ENCODE results near the gene TPD52L2. TPM values are rescaled to one million over a fixed set of nuclear protein-coding genes. Genes with fewer than 3 reads are reported as not detected.
A peak's percentile ranks its signal among the peaks of the same experiment; 100 is the strongest.

Gene TPD52L2
- total RNA-seq, result 78.0 TPM
- long read RNA-seq, full-length matches to known transcripts, result 156 of 173 reads
- long read RNA-seq, partial matches to known transcripts, result 13 of 173 reads
- long read RNA-seq, other reads (novel, unspliced or antisense), result 4 of 173 reads

DNA sequence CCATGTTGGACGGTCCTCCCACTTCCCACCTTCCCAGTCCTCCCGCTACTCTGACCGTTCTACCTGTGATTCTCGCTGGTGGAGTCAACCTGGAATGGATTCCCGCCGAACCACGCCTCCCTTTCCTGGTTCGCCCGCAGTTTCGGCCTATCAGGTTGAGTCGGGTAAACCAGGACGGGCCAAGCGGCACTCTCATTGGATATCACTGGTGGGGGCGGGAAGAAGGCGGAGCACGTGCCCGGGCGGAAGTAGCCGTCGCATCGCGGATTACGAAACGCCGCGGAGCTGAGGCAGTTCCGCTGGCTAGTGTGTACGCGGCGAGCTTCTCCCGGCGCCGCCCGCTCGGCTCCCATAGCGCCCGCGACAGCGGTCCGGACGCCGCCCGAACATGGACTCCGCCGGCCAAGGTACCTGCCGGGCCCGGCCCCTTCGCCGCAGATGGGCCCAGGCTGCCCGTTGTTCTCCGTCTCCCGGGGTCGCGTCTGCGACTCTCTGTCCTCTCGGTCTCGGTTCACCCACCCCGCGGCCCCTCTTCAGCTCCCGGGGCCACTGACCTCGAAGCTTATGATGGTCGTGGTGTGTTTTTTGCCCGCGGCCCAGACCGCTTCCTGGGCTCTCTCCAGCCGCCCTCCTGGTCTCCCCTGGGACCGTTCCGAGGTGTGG lies at the start of gene TPD52L2:
TSS of gene TPD52L2 (plus strand) at position 293 of the 663 bp plus-strand sequence. CDS start at position 389, 96 bp downstream.
- ATAC-seq (peak; percentile 95), DNase-seq (peak; percentile 98)
- intact Hi-C loops (cut with micrococcal nuclease), result loop anchor here (10.0 kb wide), 1 partner anchor 80 kb away; no protein-coding TSS in a partner anchor

DNA sequence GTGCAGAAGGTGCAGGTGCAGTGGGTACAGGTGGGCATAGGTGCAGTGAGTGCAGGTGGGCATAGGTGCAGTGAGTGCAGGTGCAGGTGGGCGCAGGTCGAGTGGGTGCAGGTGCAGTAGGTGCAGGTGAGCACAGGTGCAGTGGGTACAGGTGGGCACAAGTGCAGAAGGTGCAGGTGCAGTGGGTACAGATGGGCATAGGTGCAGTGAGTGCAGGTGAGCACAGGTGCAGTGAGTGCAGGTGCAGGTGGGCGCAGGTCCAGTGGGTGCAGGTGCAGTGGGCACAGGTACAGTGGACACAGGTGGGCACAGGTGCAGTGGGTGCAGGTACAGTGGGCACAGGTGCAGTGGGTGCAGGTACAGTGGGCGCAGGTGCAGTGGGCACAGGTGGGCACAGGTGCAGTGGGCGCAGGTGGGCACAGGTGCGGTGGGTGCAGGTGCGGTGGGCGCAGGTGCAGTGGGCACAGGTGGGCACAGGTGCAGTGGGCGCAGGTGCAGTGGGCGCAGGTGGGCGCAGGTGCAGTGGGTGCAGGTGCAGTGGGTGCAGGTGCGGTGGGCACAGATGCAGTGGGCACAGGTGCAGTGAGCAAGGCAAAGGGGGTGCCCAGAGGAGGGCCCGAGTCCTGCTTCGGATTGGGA lies 49.3 kb upstream of the TPD52L2 start:
- ATAC-seq (no peak), DNase-seq (no peak)
- intact Hi-C loops (cut with micrococcal nuclease), result no loop called here

GRCh38 chr20:63819224-63819921 lies 45.7 kb upstream of the TPD52L2 start:
- DNase-seq, result peak; percentile 62
- intact Hi-C loops (cut with micrococcal nuclease), result no loop called here
- ATAC-seq, result peak; percentile 59

DNA sequence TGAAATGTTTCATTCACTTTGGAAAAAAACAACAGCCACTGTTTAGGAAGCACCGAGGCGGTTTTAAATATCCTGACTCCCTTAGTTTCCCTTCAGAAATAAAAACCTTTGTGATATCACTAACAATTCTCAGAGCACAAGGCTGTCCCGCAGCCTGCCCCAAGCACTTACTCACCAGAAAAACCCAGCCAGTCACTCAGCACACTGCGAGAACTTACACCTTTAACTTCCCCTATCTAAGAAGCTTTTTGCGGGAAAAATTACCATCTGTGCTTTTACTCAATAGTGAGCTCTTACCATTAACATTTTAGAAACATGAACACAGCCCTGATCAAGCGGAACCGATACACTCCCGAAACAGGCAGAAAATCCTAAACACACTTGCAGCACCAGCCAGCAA lies 43.3 kb upstream of the TPD52L2 start:
- no peak for DNase-seq
- intact Hi-C loops (cut with micrococcal nuclease), result no loop called here
- no peak for ATAC-seq

DNA sequence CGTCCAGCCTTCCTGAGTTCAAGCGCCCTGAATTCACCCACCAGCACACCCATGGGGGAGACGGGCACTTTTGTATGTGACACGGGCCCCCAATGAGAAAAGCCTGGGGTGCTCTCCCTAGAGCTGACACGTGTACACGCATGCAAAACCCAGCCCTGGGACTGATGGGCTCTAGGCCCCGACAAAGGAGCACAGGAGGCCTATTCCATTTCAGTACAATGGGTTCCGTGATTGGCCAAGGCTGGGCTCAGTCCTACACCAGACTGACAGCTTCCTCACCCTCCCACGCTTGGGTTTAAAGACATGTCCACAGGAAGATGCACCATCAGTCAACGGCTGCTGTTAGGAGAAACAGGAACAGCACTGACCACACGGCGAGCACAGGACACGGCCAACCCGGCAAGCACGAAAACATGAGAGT lies 42.8 kb upstream of the TPD52L2 start:
- intact Hi-C loops (cut with micrococcal nuclease), result no loop called here
- ATAC-seq (peak; percentile 29), DNase-seq (no peak)

DNA sequence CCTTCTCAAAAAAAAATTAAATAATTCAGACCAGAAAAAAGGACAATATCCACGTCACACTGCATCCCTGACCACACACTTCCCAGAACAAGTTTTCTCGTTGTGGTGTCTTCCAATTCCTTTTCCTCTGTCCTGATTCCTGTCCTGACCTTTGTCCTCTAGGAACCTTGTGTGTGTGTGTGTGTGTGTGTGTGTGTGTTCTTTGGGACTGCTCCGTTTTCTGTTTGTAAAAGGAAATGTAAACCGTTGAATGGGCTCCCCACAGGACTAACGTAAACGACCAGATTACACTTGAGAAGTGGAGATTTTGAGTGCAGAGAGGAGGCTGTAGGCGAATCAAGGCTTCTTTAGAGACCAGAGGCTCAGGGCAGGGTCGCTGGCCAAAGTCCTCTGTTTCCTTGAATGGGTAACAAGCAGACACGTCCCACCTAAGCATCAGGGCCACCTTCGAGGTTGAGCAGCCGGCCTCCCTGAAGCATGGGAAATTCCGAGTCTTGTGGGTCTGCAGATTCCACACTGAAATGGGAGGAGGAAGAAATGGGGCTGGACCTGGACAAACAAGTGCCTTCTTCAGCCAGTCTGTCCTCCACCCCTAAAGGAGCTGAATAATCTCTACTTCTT lies 41.3 kb upstream of the TPD52L2 start:
- ATAC-seq, result no peak
- no peak for DNase-seq
- intact Hi-C loops (cut with micrococcal nuclease), result no loop called here

- intact Hi-C loops (cut with micrococcal nuclease), result no loop called here
- ATAC-seq, result no peak
- no peak for DNase-seq
Measured at GRCh38 chr20:63825331-63826118, 39.5 kb upstream of the TPD52L2 start.

GRCh38 chr20:63826753-63827152 lies 38.3 kb upstream of the TPD52L2 start:
- intact Hi-C loops (cut with micrococcal nuclease), result no loop called here
- no peak for ATAC-seq
- DNase-seq, result no peak

DNA sequence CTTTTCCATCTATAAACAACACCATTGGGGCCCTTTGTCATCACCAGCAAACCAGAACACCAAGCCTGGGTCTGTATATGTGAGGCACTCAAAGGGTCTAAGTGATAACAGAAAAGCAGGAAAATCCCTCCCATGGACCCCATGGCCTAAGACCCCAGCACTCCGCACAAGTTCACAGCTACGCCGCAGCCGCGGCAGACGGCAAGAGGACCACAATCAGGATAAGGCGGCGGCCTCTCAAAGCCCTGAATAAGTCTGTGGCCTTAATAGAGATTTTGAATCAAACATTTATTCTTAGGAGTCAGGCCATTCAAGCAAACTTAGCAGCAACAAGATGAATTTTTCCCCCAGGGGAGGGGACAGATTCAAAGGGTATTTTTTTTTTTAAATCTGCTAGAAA lies 36.9 kb upstream of the TPD52L2 start:
- ATAC-seq (no peak), DNase-seq (no peak)
- intact Hi-C loops (cut with micrococcal nuclease), result no loop called here

DNA sequence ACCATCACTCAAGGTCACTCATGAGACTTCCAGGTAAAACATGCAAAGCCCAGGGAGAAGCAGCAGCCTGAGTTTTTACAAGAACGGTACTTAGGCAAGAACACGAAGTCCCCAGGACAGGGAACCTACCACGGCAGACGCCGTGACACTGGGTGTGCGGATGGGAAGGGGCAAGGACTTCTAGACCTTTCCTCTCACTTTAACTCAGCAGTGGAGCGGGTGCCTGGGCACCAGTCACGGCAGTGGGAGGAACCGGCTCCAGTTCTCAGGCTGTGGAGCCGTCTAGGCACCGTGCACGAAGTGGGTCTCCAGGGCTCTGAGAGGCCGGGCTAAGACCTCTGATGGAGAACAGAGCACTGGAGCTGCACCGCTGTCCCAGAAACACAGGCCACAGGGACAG lies 36.5 kb upstream of the TPD52L2 start:
- intact Hi-C loops (cut with micrococcal nuclease), result no loop called here
- DNase-seq (no peak), ATAC-seq (no peak)

GRCh38 chr20:63828951-63829350 lies 36.1 kb upstream of the TPD52L2 start:
- intact Hi-C loops (cut with micrococcal nuclease), result no loop called here
- no peak for DNase-seq
- no peak for ATAC-seq

DNA sequence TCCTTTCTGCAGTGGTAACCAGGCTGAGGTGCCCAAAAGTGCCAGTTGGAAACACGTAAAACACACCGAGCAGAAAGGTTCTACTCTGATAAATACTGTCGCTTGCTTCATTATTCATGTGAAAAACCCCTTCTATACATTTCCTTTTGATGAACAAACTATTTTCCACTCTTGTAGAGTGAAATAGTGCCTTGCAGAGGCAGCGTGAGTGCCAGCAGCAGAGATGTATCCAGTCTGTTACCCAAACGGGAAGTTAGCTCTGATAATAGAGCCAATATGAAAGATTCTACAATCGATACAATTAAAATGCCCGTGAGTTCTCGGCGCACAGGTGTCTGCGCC lies 35.5 kb upstream of the TPD52L2 start:
- ATAC-seq (no peak), DNase-seq (no peak)
- intact Hi-C loops (cut with micrococcal nuclease), result no loop called here

GRCh38 chr20:63829945-63830835 lies 34.9 kb upstream of the TPD52L2 start:
- no peak for DNase-seq
- intact Hi-C loops (cut with micrococcal nuclease), result no loop called here
- no peak for ATAC-seq

DNA sequence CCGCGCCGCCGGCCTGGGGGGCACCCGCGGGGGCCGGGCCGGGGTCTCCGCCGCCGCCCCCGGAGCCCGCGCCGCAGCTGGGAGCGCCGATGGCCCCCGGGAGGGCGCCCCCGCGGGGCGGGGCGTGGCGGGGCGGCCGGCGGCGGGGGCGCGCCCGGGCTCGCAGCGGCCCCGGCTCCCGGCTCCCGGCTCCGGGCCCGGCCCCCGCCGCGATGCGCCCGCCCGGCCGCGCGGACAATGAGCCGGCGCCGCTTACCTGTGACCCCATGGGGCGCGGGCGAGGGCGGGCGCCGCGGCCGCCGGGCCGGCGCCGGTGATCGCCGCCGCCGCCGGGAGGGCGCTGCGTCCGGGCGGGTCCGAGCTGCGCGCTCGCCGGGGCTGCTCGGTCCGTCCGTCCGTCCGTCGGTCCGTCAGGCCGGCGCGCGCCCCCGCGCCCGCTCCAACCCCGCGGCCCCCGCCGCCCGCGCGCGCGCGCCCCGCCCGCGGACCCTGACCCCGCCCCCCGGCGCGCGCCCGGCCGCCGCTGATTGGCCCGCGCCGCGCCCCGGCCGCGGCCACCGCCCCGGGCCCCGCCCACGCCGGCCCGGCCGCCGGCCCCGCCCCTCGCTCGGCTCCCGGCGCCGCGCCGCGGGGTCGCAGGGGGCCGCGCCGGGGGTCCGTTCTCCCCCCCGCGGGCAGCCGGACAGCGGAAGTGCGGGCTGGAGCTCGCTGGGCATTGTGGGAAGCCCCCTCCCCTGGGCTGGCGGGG lies 34.1 kb upstream of the TPD52L2 start, which contains the start of gene ZBTB46:
TSS of gene ZBTB46 (minus strand) at position 424 of the 748 bp plus-strand sequence. CDS start 40,507 bp downstream, outside the sequence.
- intact Hi-C loops (cut with micrococcal nuclease), result no loop called here
- ATAC-seq, result peak; percentile 33

DNA sequence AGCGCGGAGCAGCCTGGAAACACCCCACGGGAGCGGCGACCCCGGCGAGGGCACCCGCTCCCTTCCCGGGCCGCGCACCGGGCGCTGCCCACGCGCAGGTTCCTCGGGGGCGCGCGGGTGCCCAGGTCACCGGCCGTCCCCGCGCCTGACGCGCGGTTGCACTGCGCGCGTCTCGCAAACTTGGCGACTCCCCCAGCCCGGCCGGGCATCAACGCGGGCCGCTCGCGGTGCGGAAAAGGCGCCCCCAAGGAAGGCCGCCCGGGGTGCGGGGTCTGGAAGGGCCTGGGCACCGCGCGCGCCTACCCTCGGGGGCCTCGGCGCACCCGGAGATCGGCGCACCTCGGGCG lies 33.5 kb upstream of the TPD52L2 start:
- DNase-seq (no peak), ATAC-seq (peak; percentile 1)
- intact Hi-C loops (cut with micrococcal nuclease), result no loop called here

More for the DNA sequence above, 34.1 kb upstream of the TPD52L2 start, which contains the start of gene ZBTB46:
- DNase-seq, result peak; percentile 88

- DNase-seq (peak; percentile 79), ATAC-seq (peak; percentile 52)
- intact Hi-C loops (cut with micrococcal nuclease), result no loop called here
Measured at GRCh38 chr20:63831993-63832686, 32.9 kb upstream of the TPD52L2 start.

All from left ventricle myocardium superior (tissue), 1 donor.